Gastrocnemius medialis (tissue), 4 donors: Measurements from ENCODE around the gene EID2.

Experiments
- POLR2A ChIP-seq, 2 donors: fragments of 450-650 bp; IDR thresholded peaks; one replicate each; pipeline ENCODE4 v1.6.1; 2017; ENCODE audit warnings: antibody characterized with exemption in 2 of 2, mild to moderate bottlenecking in 2 of 2, moderate library complexity in 2 of 2
- TF ChIP-seq, protein P1 (sequence below), 5 experiments: fragments of 450-650 bp in 3 of 5; fragments of 200-600 bp in 2 of 5; sonication (generic) in 2 of 5; IDR thresholded peaks in 4 of 5; conservative IDR thresholded peaks in 1 of 5; 1 replicate in 4 of 5; 2 replicates in 1 of 5; pipeline ENCODE4 v1.5.1; 2016 to 2019; ENCODE audit warnings: antibody characterized with exemption in 5 of 5, mild to moderate bottlenecking in 3 of 5, moderate library complexity in 3 of 5

GRCh38 chr19:39550197-39550596, 10.2 kb upstream of the EID2 start:
- TF ChIP-seq, protein P1, sequence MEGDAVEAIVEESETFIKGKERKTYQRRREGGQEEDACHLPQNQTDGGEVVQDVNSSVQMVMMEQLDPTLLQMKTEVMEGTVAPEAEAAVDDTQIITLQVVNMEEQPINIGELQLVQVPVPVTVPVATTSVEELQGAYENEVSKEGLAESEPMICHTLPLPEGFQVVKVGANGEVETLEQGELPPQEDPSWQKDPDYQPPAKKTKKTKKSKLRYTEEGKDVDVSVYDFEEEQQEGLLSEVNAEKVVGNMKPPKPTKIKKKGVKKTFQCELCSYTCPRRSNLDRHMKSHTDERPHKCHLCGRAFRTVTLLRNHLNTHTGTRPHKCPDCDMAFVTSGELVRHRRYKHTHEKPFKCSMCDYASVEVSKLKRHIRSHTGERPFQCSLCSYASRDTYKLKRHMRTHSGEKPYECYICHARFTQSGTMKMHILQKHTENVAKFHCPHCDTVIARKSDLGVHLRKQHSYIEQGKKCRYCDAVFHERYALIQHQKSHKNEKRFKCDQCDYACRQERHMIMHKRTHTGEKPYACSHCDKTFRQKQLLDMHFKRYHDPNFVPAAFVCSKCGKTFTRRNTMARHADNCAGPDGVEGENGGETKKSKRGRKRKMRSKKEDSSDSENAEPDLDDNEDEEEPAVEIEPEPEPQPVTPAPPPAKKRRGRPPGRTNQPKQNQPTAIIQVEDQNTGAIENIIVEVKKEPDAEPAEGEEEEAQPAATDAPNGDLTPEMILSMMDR (IDR thresholded peaks at IDR 0.05 in 4 of 5, conservative IDR thresholded peaks at IDR 0.05 in 1 of 5), result no peak
- TF ChIP-seq POLR2A (IDR thresholded peaks at IDR 0.05), result no peak
